Gastrocnemius medialis (tissue), 4 donors: ENCODE measurements around the gene RPS6KA2. TPM values are rescaled to one million over a fixed set of nuclear protein-coding genes. Genes with fewer than 3 reads are reported as not detected.

Experiments
- ATAC-seq, 2 donors: fragments of 150-250 bp; one replicate each; pipeline ENCODE4 v1.9.1; 2016
- DNase-seq, 2 donors: peaks; one replicate each; pipeline ENCODE4 v3.0.0-alpha.2; 2019
- H3K27ac ChIP-seq, 4 donors: fragments of 200-600 bp; sonication (generic); 1 replicate in 1 of 4; 2 replicates in 3 of 4; pipeline ENCODE4 v1.5.1; 2016 to 2018; ENCODE audit warnings: mild to moderate bottlenecking in 2 of 4, moderate library complexity in 1 of 4
- H3K27me3 ChIP-seq, 3 donors: fragments of 200-600 bp; sonication (generic) in 2 of 3; 1 replicate in 1 of 3; 2 replicates in 2 of 3; pipeline versions ENCODE4 v1.5.1 to v1.6.0; 2016 to 2019; ENCODE audit warnings: mild to moderate bottlenecking in 1 of 3, moderate library complexity in 1 of 3
- H3K36me3 ChIP-seq, 2 donors: fragments of 200-600 bp; sonication (generic) in 1 of 2; one replicate each; pipeline ENCODE4 v1.5.1; 2017 to 2018
- H3K4me1 ChIP-seq, 2 donors: fragments of 200-600 bp; sonication (generic) in 1 of 2; one replicate each; pipeline ENCODE4 v1.5.1; 2016 to 2017; ENCODE audit warnings: mild to moderate bottlenecking in 2 of 2
- H3K4me3 ChIP-seq, 4 donors: fragments of 200-600 bp; sonication (generic) in 3 of 4; 1 replicate in 1 of 4; 2 replicates in 3 of 4; pipeline ENCODE4 v1.5.1; 2016 to 2019; ENCODE audit warnings: mild to moderate bottlenecking in 2 of 4
- H3K9me3 ChIP-seq, 3 donors: fragments of 200-600 bp; sonication (generic) in 2 of 3; 1 replicate in 1 of 3; 2 replicates in 2 of 3; pipeline ENCODE4 v1.5.1; 2016 to 2019
- POLR2A ChIP-seq, 2 donors: fragments of 450-650 bp; IDR thresholded peaks; one replicate each; pipeline ENCODE4 v1.6.1; 2017; ENCODE audit warnings: antibody characterized with exemption in 2 of 2, mild to moderate bottlenecking in 2 of 2, moderate library complexity in 2 of 2
- in situ Hi-C, 4 donors: fragments of 200-750 bp; cut with MboI; loops; one replicate each; pipeline versions ENCODE4 v1.15.0 to v1.8.0; 2017; ENCODE audit warnings: low sequenced_read_pairs in 4 of 4
- intact Hi-C: fragments of 100-400 bp; cut with DNase I; formaldehyde crosslinking; loops from one replicate; pipeline ENCODE4 v1.15.1; 2023; ENCODE audit warnings: low total_unique reads
- total RNA-seq, 4 donors: library from RNA; depleted of rRNA; stranded (reverse); fragments of >200 nt; gene quantifications; one replicate each; pipeline versions ENCODE4 v1.1.0 to v1.2.3, GENCODE V29; 2016
- TF ChIP-seq, protein P1 (sequence below), 5 experiments: fragments of 450-650 bp in 3 of 5; fragments of 200-600 bp in 2 of 5; sonication (generic) in 2 of 5; IDR thresholded peaks in 4 of 5; conservative IDR thresholded peaks in 1 of 5; 1 replicate in 4 of 5; 2 replicates in 1 of 5; pipeline ENCODE4 v1.5.1; 2016 to 2019; ENCODE audit warnings: antibody characterized with exemption in 5 of 5, mild to moderate bottlenecking in 3 of 5, moderate library complexity in 3 of 5

Gene RPS6KA2
- total RNA-seq, 4 donors from 2014 or later = 18.7 to 35.7 (median 27.4) TPM

DNA sequence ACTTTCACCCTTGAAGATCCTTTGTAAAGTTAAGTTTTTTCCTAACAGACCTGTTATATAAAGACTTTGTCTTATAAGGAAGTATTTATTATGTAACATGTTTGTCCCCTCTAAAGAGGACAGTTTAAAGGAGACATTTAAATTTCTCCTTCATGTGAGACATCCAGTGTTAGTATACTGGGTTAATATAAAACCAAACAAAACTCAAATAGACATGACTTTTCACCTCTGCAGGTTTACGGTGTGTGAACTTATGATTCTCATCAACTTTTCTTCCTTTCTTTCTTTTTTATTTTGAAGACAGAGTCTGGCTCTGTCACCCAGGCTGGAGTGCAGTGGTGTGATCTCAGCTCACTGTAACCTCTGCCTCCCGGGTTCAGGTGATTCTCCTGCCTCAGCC, 226.9 kb downstream of the RPS6KA2 start:
- intact Hi-C loops (loop anchor here (1.0 kb wide), 1 partner anchor 87 kb away; no protein-coding TSS in a partner anchor), in situ Hi-C loops (loop anchor here (5.0 to 10.0 kb wide), 3 partner anchors 123 to 128 kb away; no protein-coding TSS in a partner anchor)
- no peak for TF ChIP-seq POLR2A (IDR thresholded peaks at IDR 0.05)
- TF ChIP-seq, protein P1, sequence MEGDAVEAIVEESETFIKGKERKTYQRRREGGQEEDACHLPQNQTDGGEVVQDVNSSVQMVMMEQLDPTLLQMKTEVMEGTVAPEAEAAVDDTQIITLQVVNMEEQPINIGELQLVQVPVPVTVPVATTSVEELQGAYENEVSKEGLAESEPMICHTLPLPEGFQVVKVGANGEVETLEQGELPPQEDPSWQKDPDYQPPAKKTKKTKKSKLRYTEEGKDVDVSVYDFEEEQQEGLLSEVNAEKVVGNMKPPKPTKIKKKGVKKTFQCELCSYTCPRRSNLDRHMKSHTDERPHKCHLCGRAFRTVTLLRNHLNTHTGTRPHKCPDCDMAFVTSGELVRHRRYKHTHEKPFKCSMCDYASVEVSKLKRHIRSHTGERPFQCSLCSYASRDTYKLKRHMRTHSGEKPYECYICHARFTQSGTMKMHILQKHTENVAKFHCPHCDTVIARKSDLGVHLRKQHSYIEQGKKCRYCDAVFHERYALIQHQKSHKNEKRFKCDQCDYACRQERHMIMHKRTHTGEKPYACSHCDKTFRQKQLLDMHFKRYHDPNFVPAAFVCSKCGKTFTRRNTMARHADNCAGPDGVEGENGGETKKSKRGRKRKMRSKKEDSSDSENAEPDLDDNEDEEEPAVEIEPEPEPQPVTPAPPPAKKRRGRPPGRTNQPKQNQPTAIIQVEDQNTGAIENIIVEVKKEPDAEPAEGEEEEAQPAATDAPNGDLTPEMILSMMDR (IDR thresholded peaks at IDR 0.05 in 4 of 5, conservative IDR thresholded peaks at IDR 0.05 in 1 of 5) = no peak
- H3K36me3 ChIP-seq = no peaks in the 10 kb centered on the region
- no peak for ATAC-seq
- no peak overlapping the region for H3K27ac ChIP-seq
- no peaks in the 10 kb centered on the region for H3K4me1 ChIP-seq
- DNase-seq = no peak
- no peak overlapping the region for H3K4me3 ChIP-seq
- H3K27me3 ChIP-seq = peaks cover 0 to 4% (median 0%) of the 10 kb centered on the region in 3 donors
- no peaks in the 10 kb centered on the region for H3K9me3 ChIP-seq

DNA sequence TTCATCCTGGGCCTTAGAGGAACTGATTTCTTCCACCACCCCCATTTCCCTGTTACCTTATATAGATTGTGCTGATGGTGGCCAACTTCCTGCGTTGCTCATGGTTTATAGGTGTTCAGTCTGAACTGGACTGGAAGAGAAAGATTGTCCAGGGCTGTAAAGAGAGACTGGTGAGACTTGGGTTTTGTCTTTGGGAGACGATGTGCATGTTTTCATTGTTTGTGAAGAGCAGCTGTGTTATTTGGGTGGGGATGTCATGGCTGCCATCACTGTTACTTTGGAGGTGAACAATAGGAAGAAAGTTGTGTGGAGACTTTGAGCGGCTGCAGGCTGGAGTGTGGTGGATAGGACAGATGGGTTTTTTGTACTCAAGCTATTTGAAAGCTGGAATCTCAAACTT, 228.7 kb downstream of the RPS6KA2 start:
- in situ Hi-C loops = no loop called here
- no peak for DNase-seq
- Histone ChIP-seq H3K36me3 (no peaks in the 10 kb centered on the region), H3K4me3 (no peak overlapping the region), H3K27me3 (no peaks in the 10 kb centered on the region), H3K9me3 (no peaks in the 10 kb centered on the region), H3K4me1 (peaks cover 4 to 7% of the 10 kb centered on the region in 2 donors), H3K27ac (no peak overlapping the region)
- no peak for ATAC-seq
- intact Hi-C loops = no loop called here
- TF ChIP-seq POLR2A (IDR thresholded peaks at IDR 0.05) = no peak
- TF ChIP-seq, protein P1 (IDR thresholded peaks at IDR 0.05 in 4 of 5, conservative IDR thresholded peaks at IDR 0.05 in 1 of 5) = no peak

DNA sequence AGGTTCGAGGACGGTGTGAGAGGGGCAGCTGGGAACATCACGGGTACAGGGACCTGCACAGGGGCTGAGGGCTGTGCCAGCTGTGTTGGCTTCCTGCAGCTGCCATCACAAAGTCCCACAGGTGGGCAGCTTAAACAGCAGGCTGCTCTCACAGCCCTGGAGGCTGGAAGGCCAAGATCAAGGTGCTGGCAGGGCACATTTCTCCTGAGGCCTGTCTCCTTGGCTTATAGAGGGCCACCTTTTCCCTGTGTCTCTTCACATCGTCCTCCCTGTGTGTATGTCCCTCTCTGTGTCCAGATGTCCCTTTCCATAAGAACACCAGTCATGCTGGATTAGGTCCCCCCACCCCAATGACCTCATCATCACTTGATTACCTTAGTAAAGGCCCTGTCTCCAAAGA, 229.2 kb downstream of the RPS6KA2 start:
- Histone ChIP-seq H3K4me1 (peaks cover 4 to 7% of the 10 kb centered on the region in 2 donors), H3K4me3 (no peak overlapping the region), H3K36me3 (no peaks in the 10 kb centered on the region), H3K27ac (no peak overlapping the region), H3K27me3 (no peaks in the 10 kb centered on the region), H3K9me3 (no peaks in the 10 kb centered on the region)
- DNase-seq (no peak), ATAC-seq (no peak)
- in situ Hi-C loops = no loop called here
- TF ChIP-seq, protein P1 (IDR thresholded peaks at IDR 0.05 in 4 of 5, conservative IDR thresholded peaks at IDR 0.05 in 1 of 5) = no peak
- TF ChIP-seq POLR2A (IDR thresholded peaks at IDR 0.05) = no peak
- intact Hi-C loops = no loop called here

DNA sequence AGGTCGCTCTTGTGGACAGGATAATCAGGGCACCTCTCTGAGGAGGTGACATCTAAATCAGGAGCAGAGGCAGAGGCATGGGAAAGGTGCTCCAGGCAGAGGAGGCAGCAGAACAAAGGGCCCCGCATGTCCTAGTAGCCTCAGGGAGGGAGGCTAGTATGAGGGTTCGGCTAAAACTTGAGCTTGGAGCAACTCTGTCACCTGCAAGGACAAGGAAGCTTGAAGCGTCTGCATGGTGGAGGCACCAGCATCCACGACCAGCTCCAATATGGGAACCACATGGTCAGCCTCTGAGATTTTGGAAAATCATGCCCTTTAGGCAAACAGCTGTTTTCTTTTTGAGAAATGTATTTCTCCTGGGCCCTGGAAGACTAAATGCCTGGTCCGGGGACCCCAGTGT, 231.3 kb downstream of the RPS6KA2 start:
- DNase-seq (no peak), ATAC-seq (no peak)
- H3K27me3 ChIP-seq = no peaks in the 10 kb centered on the region
- TF ChIP-seq, protein P1 (IDR thresholded peaks at IDR 0.05 in 4 of 5, conservative IDR thresholded peaks at IDR 0.05 in 1 of 5) = no peak
- no peak for TF ChIP-seq POLR2A (IDR thresholded peaks at IDR 0.05)
- H3K4me1 ChIP-seq = peaks cover 4 to 7% of the 10 kb centered on the region in 2 donors
- no peaks in the 10 kb centered on the region for H3K9me3 ChIP-seq
- H3K36me3 ChIP-seq = no peaks in the 10 kb centered on the region
- H3K4me3 ChIP-seq = no peak overlapping the region
- H3K27ac ChIP-seq = no peak overlapping the region
- intact Hi-C loops = no loop called here
- in situ Hi-C loops = no loop called here

DNA sequence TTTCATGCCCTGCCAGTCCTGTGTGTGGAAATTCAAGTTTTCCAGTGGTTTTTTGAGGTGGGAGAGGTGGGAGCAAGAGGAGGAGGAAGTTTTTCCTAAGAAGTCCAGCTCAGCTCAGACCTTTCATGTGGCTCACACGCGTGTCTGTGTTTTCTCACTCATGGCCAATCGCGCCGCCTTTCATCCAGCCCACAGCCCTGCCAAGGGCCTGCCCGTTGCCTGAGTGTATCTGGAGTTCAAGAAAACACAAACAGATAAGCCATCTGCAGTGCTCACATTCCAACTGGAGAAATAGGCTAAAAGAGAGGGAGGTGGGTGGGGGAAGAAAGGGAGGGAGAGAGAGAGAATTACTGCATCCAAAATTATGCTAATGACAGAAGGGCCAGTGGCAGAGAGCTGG, 231.7 kb downstream of the RPS6KA2 start:
- DNase-seq = no peak
- peaks cover 4 to 7% of the 10 kb centered on the region in 2 donors for H3K4me1 ChIP-seq
- no peak overlapping the region for H3K4me3 ChIP-seq
- H3K9me3 ChIP-seq = no peaks in the 10 kb centered on the region
- no peak overlapping the region for H3K27ac ChIP-seq
- in situ Hi-C loops = no loop called here
- no peaks in the 10 kb centered on the region for H3K27me3 ChIP-seq
- no peaks in the 10 kb centered on the region for H3K36me3 ChIP-seq
- intact Hi-C loops = no loop called here
- TF ChIP-seq, protein P1 (IDR thresholded peaks at IDR 0.05 in 4 of 5, conservative IDR thresholded peaks at IDR 0.05 in 1 of 5) = no peak
- TF ChIP-seq POLR2A (IDR thresholded peaks at IDR 0.05) = no peak
- ATAC-seq = no peak
